ENCODE results near the gene GTF2F2.

GTF2F2 gene, protein sequence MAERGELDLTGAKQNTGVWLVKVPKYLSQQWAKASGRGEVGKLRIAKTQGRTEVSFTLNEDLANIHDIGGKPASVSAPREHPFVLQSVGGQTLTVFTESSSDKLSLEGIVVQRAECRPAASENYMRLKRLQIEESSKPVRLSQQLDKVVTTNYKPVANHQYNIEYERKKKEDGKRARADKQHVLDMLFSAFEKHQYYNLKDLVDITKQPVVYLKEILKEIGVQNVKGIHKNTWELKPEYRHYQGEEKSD

DNA sequence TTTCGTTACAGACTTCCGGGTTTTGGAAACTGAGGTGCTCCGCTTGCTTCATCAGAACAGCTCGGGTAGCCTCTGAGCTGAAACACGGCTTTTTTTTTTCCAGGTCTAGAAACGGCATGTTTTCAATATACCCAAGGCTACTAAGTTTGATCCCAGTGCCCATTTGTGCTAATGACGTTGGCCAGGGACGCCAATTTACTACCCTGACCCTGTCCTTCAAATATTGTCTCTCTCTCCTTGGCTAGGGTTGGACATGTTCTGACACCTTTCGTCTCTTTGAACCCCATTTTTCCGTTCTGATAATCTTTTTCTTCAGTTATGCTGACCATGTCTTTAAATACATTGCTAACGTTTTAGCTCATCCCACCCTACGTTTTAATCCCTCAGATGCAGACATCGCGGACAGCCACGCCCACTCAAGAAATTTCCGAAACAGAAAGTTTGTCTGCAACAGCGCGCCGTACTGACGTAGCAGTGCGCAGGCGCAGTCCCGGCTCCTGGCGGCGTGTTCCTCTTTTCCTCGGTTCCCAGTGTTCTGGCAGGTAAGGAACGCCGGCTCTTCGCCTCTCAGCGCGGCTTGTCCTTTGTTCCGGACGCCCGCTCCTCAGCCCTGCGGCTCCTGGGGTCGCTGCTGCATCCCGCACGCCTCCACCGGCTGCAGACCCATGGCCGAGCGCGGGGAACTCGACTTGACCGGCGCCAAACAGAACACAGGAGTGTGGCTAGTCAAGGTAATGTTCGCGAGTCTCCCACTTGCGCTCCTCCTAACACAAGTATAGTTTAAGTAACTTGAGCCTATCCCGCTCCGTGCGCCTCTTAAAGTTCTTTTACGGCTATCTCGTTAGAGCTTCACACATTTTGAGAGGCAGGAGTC, at the start of gene GTF2F2:
Gene GTF2F2, plus strand, starts transcription at position 520 of the 874 bp plus-strand sequence. Its CDS starts 146 bp downstream, at position 666.
- peak; percentile 95 for DNase-seq

DNA sequence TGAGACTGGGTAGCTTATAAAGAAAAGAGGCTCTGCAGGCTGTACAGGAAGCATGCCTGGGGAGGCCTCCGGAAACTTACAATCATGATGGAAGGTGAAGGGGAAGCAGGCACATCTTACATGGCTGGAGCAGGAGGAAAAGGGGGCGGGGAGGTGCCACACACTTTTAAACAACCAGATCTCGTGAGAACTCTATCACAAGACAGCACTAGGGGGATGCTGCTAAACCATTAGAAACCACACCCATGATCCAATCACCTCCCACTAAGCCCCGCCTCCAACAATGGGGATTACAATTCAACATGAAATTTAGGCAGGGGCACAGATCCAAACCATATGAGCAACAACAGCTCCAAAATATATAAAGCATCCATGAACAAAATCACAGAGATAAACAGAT, 46.5 kb upstream of the GTF2F2 start:
- no peak for DNase-seq

DNA sequence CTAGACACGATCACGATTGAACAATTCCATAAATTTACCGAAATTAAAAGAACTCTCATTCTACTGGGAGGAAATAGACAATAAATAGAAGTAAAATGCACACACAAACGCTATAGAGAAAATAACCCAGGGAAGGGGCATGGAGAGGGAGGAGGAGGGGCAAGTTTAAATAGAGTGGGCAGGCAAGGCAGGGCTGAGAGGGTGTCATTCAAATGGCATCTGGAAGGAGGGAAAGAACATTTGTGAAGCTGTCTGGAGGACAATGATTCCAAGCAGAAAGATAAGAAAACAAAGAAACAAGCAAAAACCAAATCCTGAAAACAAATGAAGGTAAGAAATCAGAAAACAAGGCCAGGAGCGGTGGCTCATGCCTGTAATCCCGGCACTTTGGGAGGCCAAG, 45.6 kb upstream of the GTF2F2 start:
- no peak for DNase-seq

DNA sequence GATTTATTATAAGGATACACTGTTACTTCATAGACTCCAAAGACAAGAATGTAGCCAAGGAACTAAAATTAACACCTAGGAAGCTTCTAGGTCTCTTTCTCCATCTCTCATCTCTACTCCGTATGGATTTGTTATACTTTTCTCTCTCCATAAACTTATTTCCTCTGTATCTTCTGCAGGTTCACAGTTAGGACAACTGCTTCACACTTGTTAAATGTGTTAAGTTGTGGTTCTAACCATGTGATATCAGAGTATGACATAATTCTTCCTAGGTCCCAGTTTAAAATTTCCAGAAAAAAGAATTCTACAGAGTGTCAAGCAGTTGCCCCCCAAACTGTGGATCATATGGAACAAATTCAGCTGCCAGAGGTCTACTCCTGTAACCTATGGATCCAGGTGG, 42.3 kb upstream of the GTF2F2 start:
- no peak for DNase-seq

DNA sequence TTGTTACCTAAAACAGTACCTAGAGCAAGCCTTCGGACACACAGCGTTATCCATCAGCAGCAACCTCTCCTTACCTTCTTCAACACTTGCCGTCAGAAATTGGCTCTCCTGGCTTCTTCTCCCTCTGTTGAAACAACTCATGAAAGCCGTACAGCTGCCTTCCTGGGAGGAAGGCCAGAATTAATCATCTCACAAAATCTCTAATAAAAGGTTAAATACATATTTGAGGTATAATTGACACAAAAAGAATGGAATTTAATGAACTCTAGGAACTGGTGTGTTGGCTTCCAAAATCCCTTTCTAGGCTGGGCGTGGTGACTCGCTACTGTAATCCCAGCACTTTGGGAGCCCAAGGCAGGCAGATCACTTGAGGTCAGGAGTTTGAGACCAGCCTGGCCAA, 37.3 kb upstream of the GTF2F2 start:
- no peak for DNase-seq

DNA sequence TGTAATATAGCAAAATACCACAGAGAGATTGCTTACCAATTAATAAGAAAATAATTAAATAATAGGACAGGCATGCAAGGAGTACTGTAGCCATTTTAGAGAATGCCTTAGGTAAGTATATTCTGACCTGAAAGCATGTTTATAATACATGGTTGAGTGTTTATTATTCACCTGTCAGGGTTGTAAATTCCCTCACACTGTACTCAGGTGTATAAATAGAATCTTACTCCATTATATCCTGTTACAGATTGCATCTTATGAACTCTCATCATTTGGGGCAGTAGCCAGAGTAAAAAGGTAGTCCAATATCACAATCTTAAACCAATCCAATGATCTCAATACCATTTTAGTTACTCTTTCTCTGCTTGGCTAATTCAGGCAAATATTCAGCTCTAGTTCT, 35.8 kb upstream of the GTF2F2 start:
- DNase-seq: no peak

DNA sequence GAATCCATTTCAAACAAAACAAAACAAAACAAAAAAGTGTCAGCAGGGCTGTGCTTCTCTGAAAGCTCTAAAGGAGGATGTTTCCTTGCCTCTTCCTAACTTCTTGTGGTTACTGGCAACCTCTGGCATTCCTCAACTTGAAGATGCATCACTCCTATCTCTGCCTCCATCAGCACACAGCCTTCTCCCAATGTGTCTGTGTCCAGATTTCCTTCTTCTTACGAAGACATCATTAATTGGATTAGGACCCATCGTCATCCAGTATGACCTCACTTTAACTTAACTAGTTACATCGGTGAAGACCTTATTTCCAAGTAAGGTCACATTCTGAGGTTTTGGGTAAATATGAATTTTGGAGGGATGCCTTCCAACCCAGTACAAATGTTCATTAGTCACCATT, 33.8 kb upstream of the GTF2F2 start:
- DNase-seq: no peak

DNA sequence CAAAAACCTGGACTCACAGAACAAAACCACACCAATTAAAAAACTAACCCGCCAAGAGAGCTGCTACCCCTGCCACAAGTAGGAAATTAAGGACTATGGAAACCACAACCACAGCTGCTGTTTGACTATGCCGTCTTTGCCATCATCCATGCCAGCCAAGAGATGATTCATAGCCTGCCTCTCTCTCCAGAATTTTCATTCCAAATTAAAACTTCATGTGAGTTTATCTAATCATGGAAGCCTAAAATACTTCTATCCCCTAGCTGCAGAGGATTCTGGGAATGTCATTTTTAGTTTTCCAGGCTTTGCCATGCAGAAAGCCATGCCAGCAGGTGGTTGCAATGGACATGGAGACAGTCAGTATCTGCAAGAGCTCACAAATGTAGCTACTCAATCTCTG, 27.6 kb upstream of the GTF2F2 start:
- no peak for DNase-seq

DNA sequence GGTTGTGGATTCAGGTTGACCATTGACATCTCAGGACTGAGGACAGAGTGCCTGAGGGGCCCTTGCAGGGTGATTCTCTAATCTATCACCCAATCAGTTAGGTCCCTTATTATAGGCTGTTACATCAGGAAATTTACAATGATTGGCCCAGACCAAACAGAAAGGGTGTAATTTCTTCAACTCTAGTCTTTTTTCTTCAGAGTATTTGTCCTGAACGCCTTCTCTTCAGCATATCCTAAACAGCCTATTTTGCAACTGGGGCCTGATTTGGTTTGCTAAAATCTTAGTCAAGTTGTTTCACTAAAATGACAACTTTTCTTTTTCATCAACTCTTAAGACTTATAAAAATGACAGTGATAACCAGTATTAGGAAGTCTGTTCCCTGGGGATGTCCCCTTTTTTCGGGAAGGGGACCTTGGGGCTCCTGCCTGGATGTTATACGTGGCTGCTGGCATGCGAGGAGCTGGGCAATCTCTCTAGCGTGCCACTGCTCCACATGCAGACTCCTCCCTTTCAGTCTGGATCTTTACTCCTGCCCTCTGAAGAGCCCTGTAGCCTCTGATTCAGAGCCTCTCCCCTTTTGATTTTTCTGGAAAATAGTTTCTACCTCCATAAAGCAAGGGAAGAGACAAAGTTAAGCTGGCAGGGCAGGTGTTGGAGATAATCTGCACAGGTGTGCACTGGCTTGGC, 19.6 kb upstream of the GTF2F2 start:
- no peak for DNase-seq

DNA sequence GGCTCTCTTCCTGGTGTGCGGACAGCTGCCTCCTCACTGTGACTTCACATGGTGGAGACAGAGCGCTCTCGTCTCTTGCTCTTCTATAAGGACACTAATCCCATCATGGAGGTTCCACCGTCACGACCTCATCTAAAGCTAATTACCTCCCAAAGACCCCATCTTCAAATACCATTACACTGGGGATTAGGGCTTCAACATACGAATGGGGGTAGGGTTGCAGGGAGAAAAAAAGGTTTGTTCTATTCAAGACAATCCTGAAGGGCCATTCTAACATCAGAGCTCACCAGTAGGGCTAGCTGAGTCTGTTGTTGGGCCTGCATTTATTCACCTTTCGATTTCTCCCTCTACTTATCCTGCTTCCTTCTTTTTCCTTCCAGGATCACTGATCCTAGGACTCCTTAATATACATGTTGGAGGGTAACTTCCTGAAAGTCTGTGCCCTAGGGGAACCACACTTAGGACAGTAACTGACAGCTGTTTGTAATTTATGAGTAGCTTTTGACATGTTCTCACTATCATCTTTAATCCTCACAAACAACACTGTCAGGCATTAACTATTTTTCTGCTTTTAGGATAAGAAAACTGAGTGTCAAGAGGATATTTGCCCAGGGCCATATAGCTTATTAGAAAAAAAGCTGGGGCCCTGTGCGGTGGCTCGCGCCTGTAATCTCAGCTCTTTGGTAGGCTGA, 18.8 kb upstream of the GTF2F2 start:
- DNase-seq: no peak

DNA sequence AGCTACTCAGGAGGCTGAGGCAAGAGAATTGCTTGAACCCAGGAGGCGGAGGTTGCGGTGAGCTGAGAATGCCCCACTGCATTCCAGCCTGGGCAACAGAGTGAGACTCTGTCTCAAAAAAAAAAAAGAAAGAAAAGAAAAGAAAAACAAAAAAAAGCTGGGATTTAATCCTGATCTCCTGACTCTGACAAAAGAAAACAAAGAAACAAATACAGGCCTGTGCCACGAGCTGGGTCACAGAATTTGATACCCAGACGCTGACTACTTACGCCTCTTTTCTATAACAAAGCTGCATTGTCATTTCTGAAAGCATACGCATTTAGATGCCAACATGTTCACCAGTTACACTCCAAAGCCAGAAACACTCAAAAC, 18.2 kb upstream of the GTF2F2 start:
- no peak for DNase-seq

DNA sequence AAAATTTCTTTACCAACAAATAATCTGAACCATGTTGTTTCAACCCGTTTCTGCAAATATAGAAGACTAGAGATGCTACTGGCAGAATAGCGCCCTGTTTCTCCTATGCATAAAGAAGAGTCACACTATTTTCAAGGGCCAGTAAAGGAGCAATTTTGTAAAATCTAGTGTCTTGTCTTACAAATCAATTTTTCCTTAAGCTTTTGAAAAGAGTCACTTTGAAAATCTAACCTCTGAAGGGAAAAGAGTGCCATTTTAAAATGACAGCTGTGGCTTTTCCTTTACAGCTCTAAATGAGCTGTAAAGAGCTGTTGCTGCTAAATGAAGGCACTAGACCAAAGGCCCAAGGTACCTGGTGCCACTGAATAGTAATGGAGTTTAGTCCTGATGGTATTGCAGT, 16.9 kb upstream of the GTF2F2 start:
- DNase-seq: no peak

DNA sequence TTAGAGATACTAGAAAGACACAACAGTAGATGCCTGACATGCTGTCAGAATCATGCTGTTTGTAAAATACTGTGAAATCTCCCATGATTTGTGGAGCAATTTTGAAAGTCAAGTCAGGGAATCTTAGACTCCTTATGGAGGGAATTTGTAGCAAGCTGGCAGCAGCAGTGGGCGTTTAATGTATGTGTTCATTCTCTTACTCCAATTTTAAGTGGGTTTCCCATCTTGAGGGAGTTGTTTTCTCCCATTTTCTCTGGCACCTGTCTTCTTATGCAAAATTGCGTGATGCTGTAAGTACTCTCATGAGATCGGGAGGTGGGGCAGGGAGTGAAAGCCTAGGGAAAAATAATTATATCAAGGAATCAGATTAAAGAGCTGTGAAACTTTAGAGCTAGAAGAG, 16.0 kb upstream of the GTF2F2 start:
- DNase-seq: no peak

DNA sequence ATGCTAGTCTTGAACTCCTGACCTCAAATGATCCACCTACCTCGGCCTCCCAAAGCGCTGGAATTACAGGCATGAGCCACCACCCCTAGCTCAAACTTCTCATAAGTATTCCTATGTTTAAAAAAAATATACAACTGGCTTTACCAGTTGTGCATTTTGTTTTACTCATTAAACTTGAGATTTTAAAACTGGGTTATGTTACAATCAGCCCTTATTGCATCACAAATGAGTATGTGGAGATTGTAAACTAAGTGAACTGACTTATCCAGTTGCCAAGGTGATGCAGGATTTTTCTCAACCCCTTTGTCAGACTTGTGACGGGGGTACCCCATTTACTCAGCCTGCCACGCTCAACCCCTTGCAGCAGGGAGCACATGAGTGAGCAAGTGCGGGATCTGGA, 14.4 kb upstream of the GTF2F2 start:
- no peak for DNase-seq

DNA sequence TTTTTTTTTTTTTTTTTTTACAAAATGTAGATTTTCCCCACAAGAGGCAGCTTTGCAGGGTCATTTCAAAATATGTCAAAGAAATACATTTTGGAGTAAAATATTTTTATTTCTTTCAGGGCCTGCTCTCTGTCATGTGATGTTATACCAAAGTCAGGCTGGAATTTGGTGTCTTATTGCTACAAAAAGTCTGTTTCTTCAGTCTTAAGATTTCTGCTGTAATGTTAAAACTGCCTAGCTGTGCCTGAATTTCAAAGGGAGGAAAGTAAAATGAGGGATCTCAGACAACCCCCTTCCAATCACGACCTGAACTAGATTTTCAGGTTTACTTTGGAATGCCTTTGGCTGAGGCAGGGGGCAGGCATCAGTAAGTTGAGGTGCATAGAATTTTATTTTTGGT, 12.8 kb upstream of the GTF2F2 start:
- no peak for DNase-seq

DNA sequence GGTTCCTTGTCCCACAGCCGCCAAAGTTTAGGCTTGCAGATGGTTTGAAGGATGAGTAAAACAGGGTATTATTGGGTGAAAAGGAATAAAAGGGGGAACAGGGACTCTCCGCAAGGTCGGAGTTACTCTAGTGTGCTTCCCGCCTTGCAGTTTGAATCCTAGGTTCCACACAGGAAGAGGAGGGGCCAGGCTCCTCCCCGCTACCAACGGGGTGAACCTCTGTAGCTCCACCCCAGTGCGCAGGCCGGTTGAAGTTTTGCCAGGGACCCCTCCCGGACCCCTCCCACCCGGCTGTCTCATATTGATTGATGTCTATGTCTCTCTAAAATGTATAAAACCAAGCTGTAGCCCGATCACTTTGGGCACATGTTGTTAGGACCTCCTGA, 11.6 kb upstream of the GTF2F2 start:
- DNase-seq: no peak

DNA sequence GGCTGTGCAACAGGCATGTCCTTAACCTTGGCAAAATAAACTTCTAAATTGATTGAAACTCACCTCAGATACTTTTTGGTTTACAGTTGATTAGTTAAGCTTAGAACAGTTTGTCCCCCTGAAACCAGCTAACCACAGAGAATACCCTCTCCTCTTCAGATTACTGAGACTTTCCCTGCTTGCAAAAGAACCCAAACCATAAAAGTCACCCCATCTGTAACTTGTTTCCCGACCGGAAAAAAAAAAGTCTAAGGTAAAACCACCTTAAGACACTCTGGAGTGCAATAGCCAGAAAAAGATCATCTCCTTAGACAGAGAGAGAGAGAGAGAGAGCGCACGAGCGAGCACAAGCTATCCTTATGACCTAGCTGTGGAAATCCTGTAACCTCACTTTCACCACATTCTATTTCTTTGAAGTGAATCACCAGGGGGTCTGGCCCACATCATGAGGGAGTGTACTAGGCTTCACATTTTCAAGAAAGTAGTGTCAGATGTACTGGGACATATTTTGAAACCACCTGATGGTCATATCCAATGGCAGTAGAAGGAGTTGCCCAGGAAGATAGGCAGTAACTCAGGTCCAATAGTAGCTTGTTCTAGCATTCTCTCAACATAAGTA, 11.1 kb upstream of the GTF2F2 start:
- DNase-seq: no peak

DNA sequence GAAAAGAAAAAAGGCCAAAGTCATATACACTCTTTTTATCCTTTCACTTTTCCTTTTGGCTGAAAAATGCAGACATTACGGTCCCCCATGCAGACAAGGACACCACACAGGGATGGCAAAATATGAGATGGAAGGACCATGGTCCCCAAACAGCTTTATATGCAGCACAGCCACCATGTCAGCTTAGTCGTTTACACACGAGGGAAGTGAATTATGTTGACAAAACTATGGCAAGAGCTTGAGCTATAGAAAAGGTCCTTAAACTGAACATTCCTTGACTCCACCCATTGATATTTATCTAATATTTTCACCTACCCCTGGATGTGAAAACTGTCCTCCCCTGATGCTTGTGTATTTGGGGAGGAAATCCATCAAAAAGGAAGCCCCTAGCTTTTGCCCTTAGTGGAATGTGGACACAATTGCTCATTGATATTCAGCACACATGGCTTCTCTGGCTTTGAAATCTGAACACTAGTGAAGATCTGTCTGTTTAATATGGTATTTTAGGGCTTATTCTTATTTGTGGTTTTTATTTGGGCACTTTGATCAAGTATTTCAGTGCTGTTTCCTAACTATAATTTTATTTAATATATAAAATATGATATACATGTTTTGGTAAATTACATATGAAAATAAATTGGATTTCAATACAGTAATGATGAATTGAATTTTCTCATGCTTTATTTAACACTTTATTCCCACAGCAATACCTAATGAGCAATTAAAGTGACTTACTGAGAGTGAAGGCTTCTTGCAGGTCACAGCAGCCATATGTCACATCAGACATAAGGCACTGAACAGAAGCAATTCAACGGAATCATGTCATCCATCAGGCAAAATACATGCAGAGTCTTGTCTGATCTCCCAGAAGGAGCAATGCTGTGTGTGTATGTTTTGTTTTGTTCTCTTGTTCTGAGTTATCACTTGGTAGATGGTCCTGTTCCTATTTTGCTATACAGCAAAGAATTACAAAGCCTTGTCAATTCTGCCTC, 6.8 kb upstream of the GTF2F2 start:
- DNase-seq: no peak

DNA sequence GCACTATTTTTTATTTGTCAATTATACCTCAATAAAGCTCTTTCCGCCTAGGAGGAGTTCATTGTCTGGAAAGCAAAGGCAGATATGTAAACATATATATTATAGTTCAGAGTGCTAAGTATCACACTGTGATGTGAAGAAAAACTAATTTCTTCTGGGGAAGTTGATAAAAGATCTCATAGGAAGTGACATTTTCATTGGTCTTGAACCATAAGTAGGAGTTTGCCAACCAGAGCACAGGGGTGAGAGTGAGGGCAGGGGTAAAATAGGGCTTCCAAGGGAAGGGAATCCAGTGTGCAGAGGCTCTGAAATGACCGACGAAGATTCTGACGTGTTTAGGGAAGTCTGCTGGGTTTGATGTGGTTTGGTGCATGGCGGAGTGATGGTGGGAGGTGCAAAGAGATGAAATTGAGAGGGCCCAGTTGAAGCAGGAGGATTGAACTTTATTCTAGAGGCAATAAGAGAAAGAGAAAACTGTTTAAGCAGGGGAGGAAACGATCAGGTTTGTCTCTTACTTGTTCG, 780 bp upstream of the GTF2F2 start:
- DNase-seq: peak; percentile 44

DNA sequence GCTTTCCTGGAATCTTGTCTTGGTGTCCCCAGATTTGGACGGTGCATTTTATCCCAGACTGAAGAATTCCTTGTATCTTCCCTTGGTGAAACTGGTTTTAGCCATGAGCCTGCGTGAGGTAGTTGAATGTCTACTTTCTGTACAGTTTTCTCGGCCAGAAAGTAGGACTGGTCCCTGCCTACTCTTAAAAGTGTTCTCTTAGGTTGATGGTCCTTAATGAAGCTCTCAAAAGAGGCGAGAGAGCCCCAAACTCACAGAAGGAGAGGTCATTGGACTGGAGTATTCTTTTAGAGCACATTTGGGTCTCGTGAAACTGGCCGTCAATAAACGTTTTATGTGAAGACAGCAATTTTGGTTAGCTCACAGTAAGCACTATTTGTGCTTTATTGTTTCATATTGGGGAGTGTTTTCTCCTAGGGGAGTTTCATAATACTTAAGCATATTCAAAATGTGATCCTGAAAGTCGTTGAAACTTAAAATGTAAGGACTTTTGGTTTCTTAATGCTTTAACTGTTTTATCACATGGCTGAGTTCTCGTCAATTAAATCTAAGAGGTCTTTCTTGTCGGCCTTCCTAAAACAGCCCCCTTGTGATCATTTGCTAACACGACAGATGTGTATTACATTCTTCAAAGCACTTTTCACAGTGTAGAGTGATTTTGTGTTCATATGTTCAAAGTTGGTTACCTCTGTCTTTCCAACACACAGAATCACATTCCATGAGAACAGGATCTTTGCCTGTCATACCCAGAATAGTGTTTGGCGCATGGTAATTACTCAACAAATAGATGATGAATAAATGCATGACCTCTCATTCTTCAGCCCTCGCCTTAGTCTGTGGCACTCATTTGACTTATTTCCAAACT, 889 bp downstream of the GTF2F2 start:
- DNase-seq: peak; percentile 60

Measured in suppressor macrophage treated with lipopolysaccharide for 4 hours (primary cell).